ENCODE data around the gene SLC17A4.

The SLC17A4 gene

DNA sequence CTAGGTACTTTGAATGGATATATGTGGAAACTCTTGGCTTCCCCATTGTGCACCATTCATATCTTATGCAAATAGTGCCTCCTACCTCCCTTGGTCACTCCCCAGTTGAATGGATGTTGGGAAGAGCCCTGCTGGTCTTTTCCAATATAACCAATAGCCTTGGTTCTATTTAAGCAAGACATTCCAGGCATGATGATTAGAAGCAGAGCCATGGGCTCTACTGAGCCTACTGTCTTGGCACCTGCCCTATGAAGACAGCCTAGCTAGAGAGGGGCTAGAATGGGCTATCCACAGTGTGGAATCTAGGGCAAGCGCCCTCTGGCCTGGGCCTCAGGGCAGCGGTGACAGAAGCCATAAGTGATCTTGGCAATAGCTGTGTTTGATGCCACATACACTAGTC, 61.7 kb downstream of the SLC17A4 start:
- no peak for DNase-seq (ENCODE audit: low spot score)

DNA sequence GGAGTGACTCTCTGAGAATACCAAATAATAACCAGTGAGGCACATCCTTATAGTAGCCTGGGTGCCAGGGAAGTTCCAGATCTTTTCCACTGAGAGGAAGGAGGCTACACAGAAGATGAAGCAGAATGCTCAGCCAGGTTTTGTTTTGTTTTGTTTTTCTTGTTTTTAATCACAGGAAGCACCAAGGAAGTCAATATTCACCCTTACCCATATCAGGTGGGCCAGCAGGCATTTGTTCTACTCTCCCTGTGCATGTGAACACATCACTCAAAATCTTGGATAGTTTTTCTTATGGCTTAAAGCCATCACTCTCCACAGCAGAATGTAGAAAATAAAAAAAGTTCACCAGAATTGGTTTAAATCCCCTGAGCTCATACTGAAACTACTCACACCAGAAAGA, 66.8 kb downstream of the SLC17A4 start:
- no peak for DNase-seq (ENCODE audit: low spot score)

DNA sequence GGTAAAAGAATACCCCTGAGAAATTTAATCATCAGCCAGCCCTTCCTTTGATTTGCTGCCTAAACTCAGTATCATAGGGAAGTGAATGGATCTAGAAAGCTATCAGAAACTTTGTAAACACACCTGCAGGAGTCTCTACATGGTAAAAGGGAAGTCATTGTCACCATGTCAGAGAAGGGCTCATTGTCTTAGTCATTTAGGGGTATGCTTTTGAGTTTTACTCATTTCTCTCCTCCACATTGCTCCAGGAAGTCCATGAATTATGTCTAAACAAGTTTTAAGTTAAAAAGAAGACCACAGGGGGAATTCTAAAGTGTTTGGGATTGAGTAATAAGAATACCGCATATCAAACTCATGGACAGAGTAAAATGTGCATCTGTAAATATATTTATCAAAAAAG, 74.8 kb downstream of the SLC17A4 start:
- no peak for DNase-seq (ENCODE audit: low spot score)

DNA sequence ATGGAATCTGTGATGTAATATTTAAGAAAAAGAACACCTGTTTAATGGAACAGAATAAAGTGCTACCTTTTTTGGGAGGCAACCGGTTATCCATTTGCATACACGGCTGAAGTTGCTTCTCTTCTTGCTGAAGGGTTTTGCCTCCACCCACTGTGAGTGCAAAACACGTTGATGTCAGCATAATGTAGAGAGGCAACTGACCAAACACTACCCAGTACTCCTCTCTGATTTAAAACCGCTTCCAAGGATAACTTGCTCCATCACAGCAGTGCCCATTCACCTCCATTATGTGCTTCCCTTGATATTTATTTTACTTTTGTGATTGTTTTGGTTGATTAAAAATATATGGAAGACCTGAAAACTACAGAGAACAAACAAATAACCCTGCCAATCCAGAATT, 75.9 kb downstream of the SLC17A4 start:
- DNase-seq (ENCODE audit: low spot score) = no peak
